HepG2 (cell line): Measurements from ENCODE around the gene BARHL2. TPM values are rescaled to one million over a fixed set of nuclear protein-coding genes. Genes with fewer than 3 reads are reported as not detected.

Experiments used
- ATAC-seq: fragments of 200-7000 bp; cut with Tn5 transposase; 3 replicates; pipeline ENCODE4 v1.9.1; 2020; ENCODE audit warnings: mild to moderate bottlenecking, moderate library complexity
- BruUV-seq: library from RNA; stranded (reverse); fragments of 400-500 nt; replicated peaks from 2 replicates; lab custom pipeline; 2021; lab: Mats Ljungman, UMichigan
- CTCF ChIA-PET: fragments of 300-600 bp; formaldehyde crosslinking; extraction: SDS; loops from one replicate; lab custom pipeline; 2021; ENCODE audit warnings: low total read pairs, inconsistent platforms, low intra/inter-chr PET ratio; lab: Yijun Ruan, JAX
- POLR2A ChIA-PET: fragments of 350-600 bp; sonication (Branson Sonifier 250); formaldehyde crosslinking; loops from one replicate; lab custom pipeline; 2020; ENCODE audit warnings: antibody characterized with exemption, inconsistent platforms; lab: Yijun Ruan, JAX
- DNase-seq: peaks from one replicate; pipeline ENCODE4 v3.0.0-alpha.2; 2015; ENCODE audit warnings: low spot score
- FAIRE-seq: peaks from 3 replicates; lab custom pipeline; 2011; peaks lifted over from hg19 to GRCh38; lab: Jason Lieb, UNC
- H2AFZ ChIP-seq: one replicate; pipeline ENCODE4 v1.6.1; 2011; ENCODE audit warnings: low read length, inconsistent platforms
- H3K27ac ChIP-seq: fragments of 300-600 bp; 3 replicates; pipeline ENCODE4 v1.8.0; 2011; ENCODE audit warnings: mixed run types, mild to moderate bottlenecking, mixed read lengths, low read length, inconsistent platforms; ENCODE audit not compliant: insufficient read depth; ENCODE audit errors: extremely low read length
- H3K27me3 ChIP-seq, 2 experiments: fragments of 200-600 bp in 1 of 2; 2 replicates in 1 of 2; 3 replicates in 1 of 2; pipeline versions ENCODE4 v1.6.0 to v1.8.0; 2011; ENCODE audit warnings: low read length in 2 of 2, mild to moderate bottlenecking in 2 of 2, moderate library complexity in 2 of 2, inconsistent platforms in 1 of 2; ENCODE audit not compliant: insufficient read depth in 2 of 2, control insufficient read depth in 1 of 2
- H3K36me3 ChIP-seq, 2 experiments: fragments of 200-600 bp in 1 of 2; replicated peaks in 1 of 2; 2 replicates in 1 of 2; 3 replicates in 1 of 2; pipeline versions ENCODE4 v1.5.1 to v1.8.0; 2011; ENCODE audit warnings: low read length in 2 of 2, inconsistent platforms in 1 of 2; ENCODE audit not compliant: insufficient read depth in 2 of 2, control insufficient read depth in 1 of 2
- H3K4me1 ChIP-seq: 2 replicates; pipeline ENCODE4 v1.5.1; 2012; ENCODE audit warnings: low read length, inconsistent platforms; ENCODE audit not compliant: insufficient read depth
- H3K4me2 ChIP-seq: 2 replicates; pipeline ENCODE4 v1.6.0; 2011; ENCODE audit warnings: low read depth, low read length, inconsistent platforms
- H3K4me3 ChIP-seq, 3 experiments: fragments of 200-600 bp in 1 of 3; sonication (generic), shearing (Covaris generic) in 1 of 3; replicated peaks in 1 of 3; 2 replicates each; pipeline ENCODE4 v1.5.1; 2011 to 2016; ENCODE audit warnings: low read length in 3 of 3, inconsistent platforms in 2 of 3, low read depth in 2 of 3, mild to moderate bottlenecking in 2 of 3, control low read depth in 1 of 3, mixed read lengths in 1 of 3; ENCODE audit not compliant: insufficient read depth in 1 of 3
- H3K79me2 ChIP-seq: one replicate; pipeline ENCODE4 v1.6.1; 2011; ENCODE audit warnings: low read length, inconsistent platforms; ENCODE audit not compliant: insufficient read depth
- H3K9ac ChIP-seq: 2 replicates; pipeline ENCODE4 v1.6.0; 2011; ENCODE audit warnings: mild to moderate bottlenecking, low read depth, low read length, inconsistent platforms; ENCODE audit not compliant: insufficient read depth
- H3K9me3 ChIP-seq: 2 replicates; pipeline ENCODE4 v1.5.1; 2012; ENCODE audit warnings: mild to moderate bottlenecking, low read length
- H4K20me1 ChIP-seq: 2 replicates; pipeline ENCODE4 v1.6.0; 2011; ENCODE audit warnings: inconsistent platforms, mild to moderate bottlenecking, low read length, moderate library complexity; ENCODE audit not compliant: insufficient read depth
- CENPBD1 ChIP-seq: sonication (generic); formaldehyde crosslinking; IDR thresholded peaks from 2 replicates; pipeline ENCODE4 v1.8.0; 2022; ENCODE audit warnings: missing genetic modification reagents, low read depth, mild to moderate bottlenecking, borderline replicate concordance
- GLMP ChIP-seq: sonication (generic); formaldehyde crosslinking; IDR thresholded peaks from 2 replicates; pipeline ENCODE4 v1.9.0; 2021; ENCODE audit warnings: missing genetic modification reagents, mild to moderate bottlenecking, borderline replicate concordance
- HES4 ChIP-seq: sonication (generic); formaldehyde crosslinking; IDR thresholded peaks from 2 replicates; pipeline ENCODE4 v1.9.0; 2021; ENCODE audit warnings: mild to moderate bottlenecking, missing genetic modification reagents, borderline replicate concordance
- KLF6 ChIP-seq: IDR thresholded peaks from 2 replicates; pipeline ENCODE4 v1.8.0; 2016; ENCODE audit warnings: missing biosample characterization, missing genetic modification reagents
- NCOR1 ChIP-seq: fragments of 200-600 bp; sonication (generic); IDR thresholded peaks from 2 replicates; pipeline ENCODE4 v1.7.0; 2017; ENCODE audit warnings: antibody characterized with exemption, low read length, borderline replicate concordance
- REST ChIP-seq, 2 experiments: IDR thresholded peaks; 2 replicates each; pipeline ENCODE4 v1.6.1; 2011 to 2012; ENCODE audit warnings: low read length in 2 of 2, borderline replicate concordance in 1 of 2, low read depth in 1 of 2, mild to moderate bottlenecking in 1 of 2, moderate library complexity in 1 of 2
- RXRA ChIP-seq: sonication (generic); formaldehyde crosslinking; IDR thresholded peaks from 2 replicates; pipeline ENCODE4 v1.5.1; 2020; ENCODE audit warnings: missing genetic modification reagents
- SMARCC2 ChIP-seq: fragments of 450-650 bp; IDR thresholded peaks from 2 replicates; pipeline ENCODE4 v1.6.1; 2017; ENCODE audit warnings: antibody characterized with exemption, mild to moderate bottlenecking
- SNAPC2 ChIP-seq: sonication (generic); formaldehyde crosslinking; IDR thresholded peaks from 2 replicates; pipeline ENCODE4 v1.8.1; 2022; ENCODE audit warnings: mild to moderate bottlenecking, missing genetic modification reagents
- STAG1 ChIP-seq: sonication (generic); formaldehyde crosslinking; IDR thresholded peaks from 2 replicates; pipeline ENCODE4 v1.4.0; 2020; ENCODE audit warnings: missing genetic modification reagents
- TFDP1 ChIP-seq: IDR thresholded peaks from 2 replicates; pipeline ENCODE4 v1.6.1; 2016; ENCODE audit warnings: missing compliant biosample characterization, missing genetic modification reagents, borderline replicate concordance
- ZNF740 ChIP-seq: sonication (generic); formaldehyde crosslinking; IDR thresholded peaks from 2 replicates; pipeline ENCODE4 v1.4.0; 2020; ENCODE audit warnings: missing genetic modification reagents
- WGBS: methylation state at CpG from one replicate; pipeline ENCODE4 v1.1.6; 2017; ENCODE audit warnings: low lambda C conversion rate; 5-methylcytosine and 5-hydroxymethylcytosine counted together
- in situ Hi-C: cut with HindIII; loops from 2 replicates; pipeline ENCODE4 v1.10.0; 2017; ENCODE audit warnings: low pct_unique_long_range_greater_than_20kb; ENCODE audit not compliant: extremely low pct_ligation_motif_present
- intact Hi-C: fragments of 100-400 bp; cut with micrococcal nuclease; formaldehyde crosslinking; loops from one replicate; pipeline ENCODE4 v1.10.0; 2022; ENCODE audit not compliant: unreplicated experiment
- polyA plus RNA-seq, 8 experiments: library from polyadenylated mRNA; depleted of rRNA in 3 of 8; stranded (reverse) in 7 of 8; unstranded in 1 of 8; fragments of >200 nt; fragmentation: Illumina TruSeq in 4 of 8; extraction: Trizol in 4 of 8; gene quantifications; 2 replicates each; pipeline versions ENCODE4 v1.2.1 to v1.2.3, GENCODE V29; 2011 to 2016; ENCODE audit warnings: low read depth in 4 of 8, missing spikeins in 1 of 8, mixed read lengths in 1 of 8; ENCODE audit not compliant: insufficient read depth in 1 of 8
- total RNA-seq, 5 experiments: library from RNA; depleted of rRNA; stranded (reverse); fragments of >200 nt; fragmentation: Illumina TruSeq; extraction: Trizol; gene quantifications; 2 replicates each; pipeline ENCODE4 v1.2.3, GENCODE V29; 2016; ENCODE audit warnings: low read depth in 1 of 5

Gene BARHL2
- total and polyA plus RNA-seq, 2 of the 13 experiments (the other 11 are each of a cell fraction or from before 2014, with no cell fraction given), result not detected

GRCh38 chr1:90717356-90717664 is 208 bp upstream of the BARHL2 start:
- CTCF ChIA-PET, result no interaction called here
- H3K36me3 ChIP-seq, result no peaks in the 10 kb centered on the region
- no TSS peak for BruUV-seq
- no peaks in the 10 kb centered on the region for H3K4me1 ChIP-seq
- H3K9me3 ChIP-seq, result no peaks in the 10 kb centered on the region
- no peaks in the 10 kb centered on the region for H3K79me2 ChIP-seq
- no peak overlapping the region for H2AFZ ChIP-seq
- no peaks in the 10 kb centered on the region for H4K20me1 ChIP-seq
- peaks cover 12 to 50% of the 10 kb centered on the region in 2 experiments for H3K27me3 ChIP-seq
- intact Hi-C loops, result no loop called here
- no peak overlapping the region for H3K27ac ChIP-seq
- 95% methylated on average over 37 of the region's 37 CpGs for WGBS
- H3K4me2 ChIP-seq, result no peak overlapping the region
- H3K4me3 ChIP-seq, result no peak overlapping the region
- TF ChIP-seq KLF6 (CRISPR knock-in tag) (no peak), STAG1 (no peak), RXRA (CRISPR knock-in tag) (no peak), ZNF740 (CRISPR knock-in tag) (no peak), CENPBD1 (CRISPR knock-in tag) (no peak), TFDP1 (CRISPR knock-in tag) (no peak), HES4 (CRISPR knock-in tag) (no peak), SMARCC2 (no peak), NCOR1 (no peak), GLMP (CRISPR knock-in tag) (no peak), SNAPC2 (CRISPR knock-in tag) (no peak), REST (IDR thresholded peaks at IDR 0.05; ENCODE audit: borderline replicate concordance in 1 of 2, low read depth in 1 of 2, low read length in 2 of 2) (no peak)
- TF ChIP-seq, all 625 proteins: peak for 0
- ATAC-seq (no peak), FAIRE-seq (no peak), DNase-seq (no peak)
- in situ Hi-C loops, result no loop called here
- POLR2A ChIA-PET, result no interaction called here
- H3K9ac ChIP-seq, result no peak overlapping the region
